Spleen (tissue), 7 donors: ENCODE results near the gene TRAPPC6A.

Source experiments
- POLR2A ChIP-seq, 3 donors: fragments of 450-650 bp; IDR thresholded peaks; one replicate each; pipeline ENCODE4 v1.5.1; 2017; ENCODE audit warnings: antibody characterized with exemption in 3 of 3, mild to moderate bottlenecking in 1 of 3
- TF ChIP-seq, protein P1 (sequence below), 11 experiments: fragments of 200-600 bp in 7 of 11; fragments of 450-650 bp in 4 of 11; sonication (generic) in 4 of 11; IDR thresholded peaks in 8 of 11; conservative IDR thresholded peaks in 3 of 11; 1 replicate in 7 of 11; 2 replicates in 4 of 11; pipeline versions ENCODE4 v1.4.0 to v1.8.0; 2016 to 2021; ENCODE audit warnings: antibody characterized with exemption in 11 of 11, inconsistent platforms in 4 of 11, mild to moderate bottlenecking in 1 of 11
- donor health status: DM: no; HTN: no; CAD: no; lungs with moderate emphysema.
- donor health status: DM: no; HTN: no; CAD: no.
- donor health status: DM: no; HTN: no; CAD: no.

DNA sequence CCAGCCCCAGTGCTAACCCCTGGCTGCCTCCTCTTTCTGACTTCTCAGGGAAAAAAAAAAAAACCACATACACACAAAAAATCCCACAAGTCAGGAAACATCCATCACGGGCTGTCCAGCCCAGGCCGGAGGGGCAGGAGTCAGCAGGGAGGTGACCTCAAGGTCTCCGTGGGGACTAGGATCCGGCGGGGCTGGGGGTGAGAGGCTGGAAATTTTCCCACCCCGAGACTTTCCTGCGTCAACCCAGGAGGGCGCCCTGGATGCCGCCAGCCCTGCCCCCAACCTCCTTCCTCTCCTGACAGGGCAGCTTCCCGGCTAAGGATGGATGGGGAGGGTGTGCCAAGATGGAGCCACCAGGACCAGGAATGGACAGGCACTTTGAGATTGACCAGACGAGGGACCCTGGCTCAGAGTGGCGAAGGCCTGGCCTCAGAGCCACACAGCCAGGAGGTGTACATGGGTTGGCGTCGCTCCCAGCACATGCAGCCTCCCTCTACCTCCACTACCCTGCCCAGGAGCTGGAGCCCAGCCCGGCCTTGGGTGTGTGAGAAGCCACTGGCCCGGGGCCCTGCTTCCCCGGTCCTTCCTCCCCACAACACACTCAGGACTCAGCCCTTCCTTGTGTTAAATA is 33.8 kb upstream of the TRAPPC6A start:
- TF ChIP-seq, protein P1, sequence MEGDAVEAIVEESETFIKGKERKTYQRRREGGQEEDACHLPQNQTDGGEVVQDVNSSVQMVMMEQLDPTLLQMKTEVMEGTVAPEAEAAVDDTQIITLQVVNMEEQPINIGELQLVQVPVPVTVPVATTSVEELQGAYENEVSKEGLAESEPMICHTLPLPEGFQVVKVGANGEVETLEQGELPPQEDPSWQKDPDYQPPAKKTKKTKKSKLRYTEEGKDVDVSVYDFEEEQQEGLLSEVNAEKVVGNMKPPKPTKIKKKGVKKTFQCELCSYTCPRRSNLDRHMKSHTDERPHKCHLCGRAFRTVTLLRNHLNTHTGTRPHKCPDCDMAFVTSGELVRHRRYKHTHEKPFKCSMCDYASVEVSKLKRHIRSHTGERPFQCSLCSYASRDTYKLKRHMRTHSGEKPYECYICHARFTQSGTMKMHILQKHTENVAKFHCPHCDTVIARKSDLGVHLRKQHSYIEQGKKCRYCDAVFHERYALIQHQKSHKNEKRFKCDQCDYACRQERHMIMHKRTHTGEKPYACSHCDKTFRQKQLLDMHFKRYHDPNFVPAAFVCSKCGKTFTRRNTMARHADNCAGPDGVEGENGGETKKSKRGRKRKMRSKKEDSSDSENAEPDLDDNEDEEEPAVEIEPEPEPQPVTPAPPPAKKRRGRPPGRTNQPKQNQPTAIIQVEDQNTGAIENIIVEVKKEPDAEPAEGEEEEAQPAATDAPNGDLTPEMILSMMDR (IDR thresholded peaks at IDR 0.05 in 8 of 11, conservative IDR thresholded peaks at IDR 0.05 in 3 of 11) = no peak
- no peak for TF ChIP-seq POLR2A (IDR thresholded peaks at IDR 0.05)
